ENCODE measurements around the gene DPF1.
A peak's percentile ranks its signal among the peaks of the same experiment; 100 is the strongest.

Gene DPF1

DNA sequence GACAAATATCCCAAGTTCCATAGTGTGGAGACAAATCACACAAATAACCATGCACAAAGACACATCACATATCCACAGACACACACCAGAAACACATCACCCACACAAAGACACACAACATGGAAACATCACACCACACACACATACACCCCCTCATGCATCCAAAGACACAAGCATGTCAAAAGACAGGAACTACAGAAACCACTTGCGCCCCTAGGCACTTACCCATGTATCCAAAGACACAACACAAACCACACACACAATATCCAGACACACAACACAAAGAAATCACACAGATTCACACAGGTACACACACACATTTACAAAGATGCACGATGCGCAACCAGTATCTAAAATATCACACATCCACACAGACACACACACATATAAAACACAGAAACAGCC is 901 bp downstream of the DPF1 start (continued):
- TF ChIP-seq, protein P1, sequence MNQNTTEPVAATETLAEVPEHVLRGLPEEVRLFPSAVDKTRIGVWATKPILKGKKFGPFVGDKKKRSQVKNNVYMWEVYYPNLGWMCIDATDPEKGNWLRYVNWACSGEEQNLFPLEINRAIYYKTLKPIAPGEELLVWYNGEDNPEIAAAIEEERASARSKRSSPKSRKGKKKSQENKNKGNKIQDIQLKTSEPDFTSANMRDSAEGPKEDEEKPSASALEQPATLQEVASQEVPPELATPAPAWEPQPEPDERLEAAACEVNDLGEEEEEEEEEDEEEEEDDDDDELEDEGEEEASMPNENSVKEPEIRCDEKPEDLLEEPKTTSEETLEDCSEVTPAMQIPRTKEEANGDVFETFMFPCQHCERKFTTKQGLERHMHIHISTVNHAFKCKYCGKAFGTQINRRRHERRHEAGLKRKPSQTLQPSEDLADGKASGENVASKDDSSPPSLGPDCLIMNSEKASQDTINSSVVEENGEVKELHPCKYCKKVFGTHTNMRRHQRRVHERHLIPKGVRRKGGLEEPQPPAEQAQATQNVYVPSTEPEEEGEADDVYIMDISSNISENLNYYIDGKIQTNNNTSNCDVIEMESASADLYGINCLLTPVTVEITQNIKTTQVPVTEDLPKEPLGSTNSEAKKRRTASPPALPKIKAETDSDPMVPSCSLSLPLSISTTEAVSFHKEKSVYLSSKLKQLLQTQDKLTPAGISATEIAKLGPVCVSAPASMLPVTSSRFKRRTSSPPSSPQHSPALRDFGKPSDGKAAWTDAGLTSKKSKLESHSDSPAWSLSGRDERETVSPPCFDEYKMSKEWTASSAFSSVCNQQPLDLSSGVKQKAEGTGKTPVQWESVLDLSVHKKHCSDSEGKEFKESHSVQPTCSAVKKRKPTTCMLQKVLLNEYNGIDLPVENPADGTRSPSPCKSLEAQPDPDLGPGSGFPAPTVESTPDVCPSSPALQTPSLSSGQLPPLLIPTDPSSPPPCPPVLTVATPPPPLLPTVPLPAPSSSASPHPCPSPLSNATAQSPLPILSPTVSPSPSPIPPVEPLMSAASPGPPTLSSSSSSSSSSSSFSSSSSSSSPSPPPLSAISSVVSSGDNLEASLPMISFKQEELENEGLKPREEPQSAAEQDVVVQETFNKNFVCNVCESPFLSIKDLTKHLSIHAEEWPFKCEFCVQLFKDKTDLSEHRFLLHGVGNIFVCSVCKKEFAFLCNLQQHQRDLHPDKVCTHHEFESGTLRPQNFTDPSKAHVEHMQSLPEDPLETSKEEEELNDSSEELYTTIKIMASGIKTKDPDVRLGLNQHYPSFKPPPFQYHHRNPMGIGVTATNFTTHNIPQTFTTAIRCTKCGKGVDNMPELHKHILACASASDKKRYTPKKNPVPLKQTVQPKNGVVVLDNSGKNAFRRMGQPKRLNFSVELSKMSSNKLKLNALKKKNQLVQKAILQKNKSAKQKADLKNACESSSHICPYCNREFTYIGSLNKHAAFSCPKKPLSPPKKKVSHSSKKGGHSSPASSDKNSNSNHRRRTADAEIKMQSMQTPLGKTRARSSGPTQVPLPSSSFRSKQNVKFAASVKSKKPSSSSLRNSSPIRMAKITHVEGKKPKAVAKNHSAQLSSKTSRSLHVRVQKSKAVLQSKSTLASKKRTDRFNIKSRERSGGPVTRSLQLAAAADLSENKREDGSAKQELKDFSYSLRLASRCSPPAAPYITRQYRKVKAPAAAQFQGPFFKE (tag by site-specific recombination; IDR thresholded peaks at IDR 0.05; ENCODE audit: borderline replicate concordance) = peak; percentile 93; the same call in 1 of the 2 replicates
- TF ChIP-seq ZNF423 (tag by site-specific recombination; IDR thresholded peaks at IDR 0.05) (no peak), ZSCAN16 (tag by site-specific recombination; IDR thresholded peaks at IDR 0.05) (no peak; the same call in 1 of the 2 replicates), FEZF1 (tag by site-specific recombination; IDR thresholded peaks at IDR 0.05) (no peak), ZNF521 (tag by site-specific recombination; IDR thresholded peaks at IDR 0.05) (0 out of 2 replicates have a peak, but pooled peaks have one; percentile 44), ZNF157 (tag by site-specific recombination; IDR thresholded peaks at IDR 0.05) (no peak), PATZ1 (tag by site-specific recombination; IDR thresholded peaks at IDR 0.05) (no peak), ZNF692 (tag by site-specific recombination; IDR thresholded peaks at IDR 0.05) (no peak), ZNF707 (tag by site-specific recombination; IDR thresholded peaks at IDR 0.05) (no peak), YY2 (tag by site-specific recombination; IDR thresholded peaks at IDR 0.05) (no peak), ZNF23 (tag by site-specific recombination; IDR thresholded peaks at IDR 0.05; ENCODE audit: borderline replicate concordance) (0 out of 2 replicates have a peak, but pooled peaks have one; percentile 31), ZNF561 (tag by site-specific recombination; IDR thresholded peaks at IDR 0.05; ENCODE audit: borderline replicate concordance) (no peak), ZNF175 (tag by site-specific recombination; IDR thresholded peaks at IDR 0.05) (no peak), ZNF266 (tag by site-specific recombination; IDR thresholded peaks at IDR 0.05; ENCODE audit: low read depth) (peak; percentile 15; the same call in 1 of the 2 replicates), ZNF623 (tag by site-specific recombination; IDR thresholded peaks at IDR 0.05) (no peak), REST (tag by site-specific recombination; IDR thresholded peaks at IDR 0.05) (no peak), ZNF311 (tag by site-specific recombination; IDR thresholded peaks at IDR 0.05; ENCODE audit: borderline replicate concordance) (peak; percentile 56; the same call in 1 of the 2 replicates), ZNF768 (tag by site-specific recombination; IDR thresholded peaks at IDR 0.05) (no peak), ZNF292 (tag by site-specific recombination; IDR thresholded peaks at IDR 0.05; ENCODE audit: borderline replicate concordance, low read depth) (no peak), ZNF221 (tag by site-specific recombination; IDR thresholded peaks at IDR 0.05; ENCODE audit: borderline replicate concordance) (no peak), OVOL3 (tag by site-specific recombination; IDR thresholded peaks at IDR 0.05) (0 out of 2 replicates have a peak, but pooled peaks have one; percentile 54), TRIM28 (IDR thresholded peaks at IDR 0.05; ENCODE audit: borderline replicate concordance, low read length) (no peak), REPIN1 (tag by site-specific recombination; IDR thresholded peaks at IDR 0.05; ENCODE audit: low read depth) (no peak)
- TF ChIP-seq, protein P2, sequence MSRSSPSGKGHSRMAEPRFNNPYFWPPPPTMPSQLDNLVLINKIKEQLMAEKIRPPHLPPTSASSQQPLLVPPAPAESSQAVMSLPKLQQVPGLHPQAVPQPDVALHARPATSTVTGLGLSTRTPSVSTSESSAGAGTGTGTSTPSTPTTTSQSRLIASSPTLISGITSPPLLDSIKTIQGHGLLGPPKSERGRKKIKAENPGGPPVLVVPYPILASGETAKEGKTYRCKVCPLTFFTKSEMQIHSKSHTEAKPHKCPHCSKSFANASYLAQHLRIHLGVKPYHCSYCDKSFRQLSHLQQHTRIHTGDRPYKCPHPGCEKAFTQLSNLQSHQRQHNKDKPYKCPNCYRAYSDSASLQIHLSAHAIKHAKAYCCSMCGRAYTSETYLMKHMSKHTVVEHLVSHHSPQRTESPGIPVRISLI (tag by site-specific recombination; IDR thresholded peaks at IDR 0.05) = no peak
- TF ChIP-seq, protein P3, sequence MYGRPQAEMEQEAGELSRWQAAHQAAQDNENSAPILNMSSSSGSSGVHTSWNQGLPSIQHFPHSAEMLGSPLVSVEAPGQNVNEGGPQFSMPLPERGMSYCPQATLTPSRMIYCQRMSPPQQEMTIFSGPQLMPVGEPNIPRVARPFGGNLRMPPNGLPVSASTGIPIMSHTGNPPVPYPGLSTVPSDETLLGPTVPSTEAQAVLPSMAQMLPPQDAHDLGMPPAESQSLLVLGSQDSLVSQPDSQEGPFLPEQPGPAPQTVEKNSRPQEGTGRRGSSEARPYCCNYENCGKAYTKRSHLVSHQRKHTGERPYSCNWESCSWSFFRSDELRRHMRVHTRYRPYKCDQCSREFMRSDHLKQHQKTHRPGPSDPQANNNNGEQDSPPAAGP (tag by site-specific recombination; IDR thresholded peaks at IDR 0.05) = no peak; the same call in 1 of the 2 replicates

Measured in HEK293 (cell line).